GM12891 (cell line): ENCODE data around the gene OR5M11.

ENCODE experiments used
- PAX5 ChIP-seq: IDR thresholded peaks from 2 replicates; pipeline ENCODE4 v1.6.1; 2011; ENCODE audit warnings: low read length, moderate library complexity, mild to moderate bottlenecking; ENCODE audit not compliant: insufficient read depth, severe bottlenecking
- POLR2A ChIP-seq: IDR thresholded peaks from 2 replicates; pipeline ENCODE4 v1.6.1; 2011; ENCODE audit warnings: low read depth, low read length, control low read depth
- POLR2AphosphoS5 ChIP-seq: IDR thresholded peaks from 2 replicates; pipeline ENCODE4 v1.6.1; 2011; ENCODE audit warnings: low read depth, low read length, control low read depth
- POU2F2 ChIP-seq: IDR thresholded peaks from 2 replicates; pipeline ENCODE4 v1.6.1; 2011; ENCODE audit warnings: low read depth, mild to moderate bottlenecking, control low read depth, low read length, moderate library complexity
- TAF1 ChIP-seq: IDR thresholded peaks from 2 replicates; pipeline ENCODE4 v1.6.1; 2011; ENCODE audit warnings: low read depth, low read length, control low read depth

- TF ChIP-seq POU2F2 (no peak), POLR2A (no peak), POLR2AphosphoS5 (no peak), TAF1 (no peak), PAX5 (no peak)
Observed at GRCh38 chr11:56543739-56544138, 682 bp upstream of the OR5M11 start.
